Breast epithelium (tissue), 3 donors: ENCODE data around the gene SLC15A3.

Experiments
- CTCF ChIP-seq, 3 donors: fragments of 450-650 bp; IDR thresholded peaks; one replicate each; pipeline ENCODE4 v1.5.1; 2016 to 2017; ENCODE audit warnings: antibody characterized with exemption in 3 of 3, mild to moderate bottlenecking in 3 of 3, moderate library complexity in 3 of 3
- POLR2AphosphoS5 ChIP-seq, 3 donors: sonication (generic); formaldehyde crosslinking; IDR thresholded peaks; one replicate each; pipeline ENCODE4 v1.6.1; 2017; ENCODE audit warnings: antibody characterized with exemption in 3 of 3

GRCh38 chr11:60950024-60950423 is 2.0 kb downstream of the SLC15A3 start:
- TF ChIP-seq CTCF (IDR thresholded peaks at IDR 0.05) (no peak), POLR2AphosphoS5 (IDR thresholded peaks at IDR 0.05) (no peak)
